Stimulated activated CD4-positive, alpha-beta T cell treated with anti-CD3 and anti-CD28 coated beads, Interleukin-2, amount 100 ng/mL, for 24 hours (primary cell): ENCODE measurements around the gene FIGLA.

Experiments used
- DNase-seq, 2 donors: peaks; one replicate each; pipeline ENCODE4 v3.0.0-alpha.2; 2020

FIGLA gene

DNA sequence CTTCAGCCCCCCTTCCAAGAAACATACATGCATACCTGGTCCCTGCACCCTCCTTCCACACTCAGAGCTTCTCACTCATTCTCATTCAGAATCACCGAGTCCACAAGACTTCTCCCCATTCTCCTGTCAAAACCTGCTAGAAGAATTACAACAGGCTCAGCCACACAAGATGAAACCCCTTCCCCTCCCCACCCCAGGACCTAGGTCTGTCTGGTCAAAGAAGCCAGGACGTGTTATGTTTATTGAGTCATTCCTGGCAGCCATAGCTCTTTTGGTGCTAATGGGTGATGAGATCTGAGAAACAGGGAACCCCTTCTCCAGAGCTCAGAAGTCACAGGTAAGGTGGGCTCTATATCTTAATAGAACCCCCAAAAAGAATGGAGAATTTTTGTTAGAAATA, 21.0 kb downstream of the FIGLA start:
- DNase-seq = no peak

DNA sequence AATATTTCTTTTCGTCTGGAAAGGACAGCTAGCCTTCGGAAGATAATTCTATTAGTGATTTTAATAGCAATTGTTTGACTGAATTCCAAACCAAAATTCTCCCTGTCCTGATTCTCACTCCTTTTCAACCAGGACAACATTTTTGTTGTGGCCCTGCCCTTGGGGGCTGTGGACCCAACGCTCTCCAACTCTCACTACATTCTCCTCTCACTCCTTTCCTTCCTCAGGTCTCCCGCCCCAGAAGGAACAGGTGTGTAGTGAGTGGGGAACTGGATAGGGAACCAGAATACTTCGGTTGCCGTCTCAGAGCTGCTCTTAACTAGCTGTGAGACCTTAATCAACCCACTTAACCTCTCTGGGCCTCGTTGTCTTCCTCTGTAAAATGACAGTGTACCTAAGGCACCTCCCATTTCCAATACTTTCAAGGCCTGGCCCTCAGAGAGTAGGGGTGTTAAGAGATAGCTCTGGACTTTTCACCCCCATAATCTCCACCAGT, 21.8 kb downstream of the FIGLA start:
- no peak for DNase-seq

DNA sequence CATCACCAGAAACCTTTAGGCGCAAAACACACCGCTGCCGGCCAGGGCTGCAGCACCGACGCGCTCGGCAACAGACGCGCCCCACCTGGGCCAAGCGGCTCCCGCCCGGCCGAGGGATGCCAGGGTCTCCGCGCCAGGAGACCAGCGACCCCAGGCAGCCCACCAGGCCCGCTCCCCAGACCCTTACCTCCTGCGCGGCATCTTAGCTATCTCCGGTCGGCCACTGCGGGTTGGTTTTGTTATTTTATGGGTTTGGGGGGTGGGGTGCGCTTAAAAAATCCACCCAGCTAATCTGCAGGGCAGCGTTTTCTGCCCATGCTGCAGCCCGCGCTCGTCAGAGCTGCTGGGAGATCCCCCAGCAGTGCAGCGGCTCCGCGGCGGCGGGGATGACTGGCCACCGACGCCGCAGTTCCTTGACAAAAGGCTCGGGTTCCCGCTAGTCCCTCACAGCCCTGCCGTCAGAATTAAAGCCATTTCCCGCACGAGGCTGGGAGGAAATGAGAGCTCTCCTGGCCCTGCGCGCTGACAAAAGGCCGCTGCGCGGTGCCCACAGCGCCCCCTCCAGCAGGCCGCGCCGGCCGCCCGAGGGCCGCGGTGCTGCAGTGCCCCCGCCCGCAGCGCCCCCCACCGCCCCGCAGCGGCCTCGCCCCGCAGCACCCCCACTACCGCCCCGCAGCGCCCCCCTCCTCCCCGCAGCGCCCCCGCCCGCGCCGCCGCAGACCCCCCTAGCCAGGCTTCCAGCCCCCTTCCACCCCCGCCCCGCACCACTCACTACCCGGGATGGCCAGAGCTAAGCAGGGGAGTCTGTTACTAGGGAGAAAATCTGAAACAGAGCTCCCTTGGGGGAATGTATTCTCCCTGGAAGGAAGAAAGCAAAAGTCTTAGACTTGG, 22.5 kb downstream of the FIGLA start, which contains the start of gene ADD2:
Gene ADD2 (minus strand): TSS at position 502 of the 891 bp plus-strand sequence. CDS start 61,792 bp downstream, outside the sequence.
- peak; percentile 47 to 62 for DNase-seq

GRCh38 chr2:70767079-70767698, 23.3 kb downstream of the FIGLA start:
- DNase-seq = peak in 1 of 2 donors; percentile 24

DNA sequence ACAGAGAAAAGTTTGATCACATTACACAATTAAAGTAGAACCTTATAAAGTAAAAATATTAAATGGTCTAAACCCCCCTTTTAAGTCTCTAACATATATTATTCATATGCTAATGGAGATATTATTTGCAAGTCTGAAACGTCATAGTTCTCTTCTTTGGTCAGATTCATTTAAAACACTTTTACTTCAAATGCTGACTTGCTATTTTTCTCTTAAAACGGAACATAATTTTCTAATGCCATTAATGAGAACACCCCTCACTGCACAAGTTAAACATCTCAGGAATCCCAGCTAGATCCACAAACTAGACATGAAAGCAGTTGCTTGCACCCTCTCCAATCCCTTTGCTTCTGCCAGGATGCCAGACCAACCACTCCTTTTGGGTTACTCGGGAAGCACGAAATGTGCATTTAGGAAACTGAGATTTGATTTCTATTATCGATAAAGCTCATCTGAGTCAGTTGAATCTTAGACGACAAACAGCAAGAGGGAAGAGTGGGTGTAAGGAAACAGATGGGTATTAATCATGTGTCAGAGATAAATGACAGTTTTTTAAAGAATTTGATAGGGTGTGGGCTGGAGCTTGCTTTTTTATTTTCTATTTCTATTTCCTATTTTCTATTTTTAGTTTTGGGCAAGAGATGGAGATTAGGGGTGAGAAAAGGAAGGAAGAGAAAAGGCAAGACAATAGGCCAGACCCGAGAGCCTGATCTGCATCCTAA, 23.9 kb downstream of the FIGLA start:
- no peak for DNase-seq

DNA sequence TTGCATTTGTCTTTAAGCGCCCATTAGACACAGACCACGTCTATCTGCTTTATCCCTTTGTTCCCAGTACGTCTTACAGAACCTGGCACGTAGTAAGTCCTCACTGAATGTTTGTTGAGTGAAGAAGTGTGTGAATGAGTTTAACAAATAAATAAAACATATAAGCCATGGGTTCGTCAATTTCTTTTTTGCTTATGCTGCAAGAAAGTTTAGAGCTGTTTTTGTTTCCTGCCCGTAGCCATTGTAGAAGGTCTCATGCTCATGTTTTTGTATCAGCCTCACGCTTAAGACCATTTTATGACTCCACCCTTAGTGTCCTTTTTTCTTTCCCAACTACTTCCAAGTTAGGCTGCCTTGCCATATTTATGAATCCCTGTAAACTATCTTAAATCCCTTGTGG, 24.9 kb downstream of the FIGLA start:
- no peak for DNase-seq

- DNase-seq = no peak
Measured at GRCh38 chr2:70759446-70759845, 31.0 kb downstream of the FIGLA start.

DNA sequence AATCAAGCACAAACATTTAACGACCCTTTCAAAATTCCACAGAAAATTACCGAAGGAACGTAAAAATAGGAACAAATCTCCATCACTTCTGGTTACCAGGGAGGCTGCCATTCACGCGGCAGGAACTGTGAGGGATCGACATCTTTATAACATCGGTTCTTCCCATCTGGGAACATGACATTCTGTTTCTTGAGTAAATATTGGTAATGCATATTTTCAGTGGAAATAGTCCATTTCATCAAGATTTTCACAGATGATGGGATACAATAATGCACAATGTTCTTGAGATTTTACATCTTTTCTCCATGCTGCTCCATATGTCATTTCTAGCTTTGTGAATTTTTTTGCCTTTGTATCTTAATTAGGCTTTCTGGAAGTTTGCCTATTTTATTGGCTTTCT, 32.5 kb downstream of the FIGLA start:
- no peak for DNase-seq

GRCh38 chr2:70757360-70757759, 33.1 kb downstream of the FIGLA start:
- no peak for DNase-seq

- DNase-seq = no peak
Measured at GRCh38 chr2:70756128-70756527, 34.3 kb downstream of the FIGLA start.

DNA sequence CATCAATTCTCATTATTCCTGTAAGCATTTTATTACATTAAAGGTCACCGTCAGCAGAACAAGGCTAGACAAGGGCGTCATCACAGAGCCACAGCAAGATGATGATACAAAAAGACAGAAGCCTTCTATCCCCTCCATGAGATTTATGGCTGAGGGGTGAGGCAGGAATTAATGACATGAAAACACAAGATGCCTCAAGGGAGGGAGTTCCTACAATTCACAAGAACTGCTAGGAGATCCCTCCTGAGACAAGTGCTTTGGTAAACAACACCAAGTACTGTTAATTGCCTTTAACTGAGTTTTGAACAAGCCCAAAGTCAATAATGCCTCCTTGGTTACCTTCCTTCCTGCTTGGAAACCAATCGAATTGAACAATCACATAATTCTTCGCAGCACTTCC, 36.5 kb downstream of the FIGLA start:
- DNase-seq = no peak

DNA sequence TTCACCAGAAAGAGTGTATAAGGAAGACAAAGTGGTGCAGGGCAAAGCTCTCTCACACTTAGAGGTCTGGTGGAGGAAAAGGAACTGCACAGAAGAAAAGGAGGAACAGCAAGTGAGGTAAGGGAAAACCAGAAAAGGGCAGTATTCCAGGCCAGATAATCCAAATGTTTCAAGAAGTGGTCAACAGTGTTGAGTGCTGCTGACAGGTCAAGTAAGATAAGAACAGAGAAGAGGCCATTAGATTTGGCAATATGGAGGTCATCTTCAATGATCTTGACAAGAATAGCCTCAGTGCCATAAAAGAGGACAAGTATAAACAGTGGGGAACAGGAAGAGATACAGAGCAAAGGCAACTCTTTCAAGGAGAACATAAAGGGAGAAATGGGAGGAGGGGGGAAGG, 37.4 kb downstream of the FIGLA start:
- DNase-seq = no peak

GRCh38 chr2:70752396-70752795, 38.0 kb downstream of the FIGLA start:
- DNase-seq = no peak

GRCh38 chr2:70751881-70752280, 38.6 kb downstream of the FIGLA start:
- no peak for DNase-seq

GRCh38 chr2:70750320-70750719, 40.1 kb downstream of the FIGLA start:
- no peak for DNase-seq

GRCh38 chr2:70748002-70748784, 42.2 kb downstream of the FIGLA start:
- no peak for DNase-seq

DNA sequence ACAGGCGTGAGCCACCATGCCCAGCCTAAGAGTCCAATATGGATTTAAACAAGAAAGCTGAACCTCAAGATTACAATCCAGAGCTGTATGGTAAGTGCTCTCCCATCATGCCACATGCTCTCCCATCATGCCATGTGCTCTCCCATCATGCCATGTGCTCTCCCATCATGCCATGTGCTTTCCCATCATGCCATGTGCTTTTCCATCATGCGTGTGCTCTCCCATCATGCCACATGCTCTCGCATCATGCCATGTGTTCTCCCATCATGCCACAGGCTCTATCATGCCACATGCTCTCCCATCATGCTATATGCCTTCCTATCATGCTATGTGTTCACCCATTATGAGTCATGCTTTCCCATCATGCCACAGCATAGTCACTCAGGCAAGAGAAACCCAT, 43.2 kb downstream of the FIGLA start:
- no peak for DNase-seq

- DNase-seq = no peak
Measured at GRCh38 chr2:70746094-70746974, 44.1 kb downstream of the FIGLA start.

DNA sequence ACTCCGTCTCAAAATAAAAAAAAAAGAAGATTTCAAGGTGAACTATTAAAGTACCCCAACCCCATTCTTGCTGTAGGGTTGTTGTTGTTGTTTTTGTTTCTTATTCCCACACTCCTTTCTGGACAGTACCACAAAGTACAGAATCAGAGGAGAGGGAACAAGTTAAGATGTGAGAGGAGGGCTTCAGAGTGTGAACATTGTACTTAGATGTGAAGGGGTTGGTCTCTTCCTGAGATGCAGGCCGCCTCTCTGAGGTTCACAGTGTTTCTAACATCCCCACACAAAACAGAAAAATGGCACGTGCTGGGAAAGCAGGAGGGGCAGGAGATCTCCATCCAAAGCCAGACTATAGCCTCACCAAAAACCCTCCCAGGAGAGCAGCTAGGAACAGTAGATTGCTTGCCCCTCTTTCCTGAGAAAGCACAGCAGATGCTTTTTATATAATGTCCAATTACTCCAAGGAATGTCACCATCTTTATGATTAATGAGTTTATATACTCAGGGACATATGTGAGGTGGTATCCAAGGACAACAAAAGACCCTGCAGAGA, 45.1 kb downstream of the FIGLA start:
- no peak for DNase-seq

DNA sequence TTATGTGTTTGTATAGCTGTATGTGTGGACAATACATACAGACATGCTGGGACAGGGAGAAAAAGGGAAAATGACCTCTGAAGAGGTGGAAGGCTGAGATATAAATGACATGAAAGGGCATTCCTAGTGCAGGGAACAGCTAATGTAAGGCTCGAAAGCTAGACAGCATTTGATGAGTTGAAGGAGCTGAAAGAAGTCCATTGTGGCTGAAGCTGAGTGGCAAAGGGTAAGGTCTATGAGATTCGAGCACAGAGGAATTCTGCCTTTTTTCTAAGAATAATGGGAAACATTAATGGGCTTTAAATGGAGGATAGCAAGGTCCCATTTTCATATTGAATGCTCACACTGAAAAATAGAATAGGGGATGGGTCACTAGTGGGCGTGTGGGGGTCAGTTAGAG, 46.0 kb downstream of the FIGLA start:
- DNase-seq = no peak

- DNase-seq = no peak
Measured at GRCh38 chr2:70743677-70744076, 46.8 kb downstream of the FIGLA start.
